ENCODE data around the gene KLHL41.
A peak's percentile ranks its signal among the peaks of the same experiment; 100 is the strongest.
"Not testable (repeated sequence)": the region's sequence is repeated elsewhere in the genome, so short reads cannot be mapped to it uniquely, and the experiment has no call there.

Gene KLHL41

DNA sequence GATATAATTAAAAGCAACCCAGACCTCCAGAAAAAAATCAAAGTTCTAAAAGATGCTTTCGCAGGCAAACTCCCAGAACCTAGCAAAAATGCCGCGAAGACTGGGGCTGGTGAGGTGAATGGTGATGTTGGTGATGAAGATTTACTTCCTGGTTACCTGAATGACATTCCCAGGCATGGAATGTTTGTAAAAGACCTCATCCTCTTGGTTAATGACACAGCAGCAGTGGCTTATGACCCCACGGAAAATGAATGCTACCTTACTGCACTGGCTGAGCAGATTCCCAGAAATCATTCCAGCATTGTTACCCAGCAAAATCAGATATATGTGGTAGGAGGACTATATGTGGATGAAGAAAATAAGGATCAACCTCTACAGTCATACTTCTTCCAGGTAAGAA is 994 bp downstream of the KLHL41 start:
- DNase-seq (ENCODE audit: low spot score): no peak

DNA sequence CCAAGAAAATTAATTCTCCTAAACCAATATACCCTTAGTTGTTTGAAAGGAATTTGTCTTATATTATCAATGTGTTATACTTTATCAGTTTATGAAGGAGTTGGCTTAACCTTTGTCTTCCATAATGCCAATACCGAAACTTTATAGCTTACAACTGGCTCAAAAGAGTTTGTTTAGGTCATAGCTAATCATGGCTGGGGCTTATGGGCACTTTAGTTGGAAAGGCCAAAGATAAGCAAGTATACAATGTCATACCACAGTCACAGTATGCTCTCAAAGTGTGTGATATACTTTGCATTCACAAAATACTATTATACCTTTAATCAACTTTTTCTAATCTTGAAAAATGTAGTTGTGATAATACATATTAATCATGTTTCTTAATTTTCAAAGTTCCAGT is 2.3 kb downstream of the KLHL41 start:
- no peak for DNase-seq (ENCODE audit: low spot score)

GRCh38 chr2:169512525-169512924 is 3.0 kb downstream of the KLHL41 start:
- DNase-seq (ENCODE audit: low spot score): no peak

GRCh38 chr2:169513094-169513493 is 3.6 kb downstream of the KLHL41 start:
- no peak for DNase-seq (ENCODE audit: low spot score)

GRCh38 chr2:169513926-169514325 is 4.4 kb downstream of the KLHL41 start:
- no peak for DNase-seq (ENCODE audit: low spot score)

- DNase-seq (ENCODE audit: low spot score): not testable (repeated sequence)
Observed at GRCh38 chr2:169514758-169515157, 5.3 kb downstream of the KLHL41 start.

GRCh38 chr2:169516488-169516995 is 7.0 kb downstream of the KLHL41 start:
- not testable (repeated sequence) for DNase-seq (ENCODE audit: low spot score)

DNA sequence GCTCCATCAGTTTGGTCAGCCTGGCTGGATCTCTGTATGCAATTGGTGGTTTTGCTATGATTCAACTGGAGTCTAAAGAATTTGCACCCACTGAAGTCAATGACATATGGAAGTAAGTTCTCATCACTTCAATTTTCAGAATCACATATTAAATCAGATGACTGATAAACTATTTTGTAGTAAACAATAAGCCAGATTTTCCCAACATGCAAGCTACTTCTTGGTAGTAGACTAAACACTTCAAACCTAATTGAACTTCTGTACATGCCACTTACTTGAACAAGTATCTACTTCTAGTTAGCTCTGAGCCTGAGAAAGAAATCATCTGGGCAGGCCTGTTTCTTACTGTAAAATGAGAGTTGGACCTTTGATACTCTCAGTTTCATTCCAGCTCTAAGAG is 11.4 kb downstream of the KLHL41 start:
- no peak for DNase-seq (ENCODE audit: low spot score)

DNA sequence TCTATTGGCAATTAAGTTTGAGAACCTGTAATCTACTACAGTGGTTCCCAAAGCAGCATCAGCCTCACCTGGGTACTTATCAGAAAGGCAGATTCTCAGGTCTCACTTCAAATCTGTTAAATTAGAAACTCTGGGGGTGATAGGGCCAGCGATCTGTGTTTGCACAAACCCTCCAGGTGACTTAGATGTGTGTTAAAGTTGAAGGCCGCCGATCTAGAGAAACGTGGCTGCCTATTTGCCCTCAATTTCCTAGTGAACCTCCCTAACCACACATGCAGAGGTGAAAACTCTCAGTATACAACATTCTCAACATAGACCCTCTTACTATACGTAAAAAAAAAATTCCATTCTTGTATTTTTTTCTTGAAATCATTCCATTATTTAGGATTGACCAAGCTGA is 14.2 kb downstream of the KLHL41 start:
- no peak for DNase-seq (ENCODE audit: low spot score)

GRCh38 chr2:169525434-169525833 is 15.9 kb downstream of the KLHL41 start:
- DNase-seq (ENCODE audit: low spot score): no peak

- no peak for DNase-seq (ENCODE audit: low spot score)
Observed at GRCh38 chr2:169526451-169526850, 16.9 kb downstream of the KLHL41 start.

GRCh38 chr2:169528271-169528701 is 18.8 kb downstream of the KLHL41 start:
- DNase-seq (ENCODE audit: low spot score): peak; percentile 46

GRCh38 chr2:169539460-169539859 is 30.0 kb downstream of the KLHL41 start:
- DNase-seq (ENCODE audit: low spot score): not testable (repeated sequence)

DNA sequence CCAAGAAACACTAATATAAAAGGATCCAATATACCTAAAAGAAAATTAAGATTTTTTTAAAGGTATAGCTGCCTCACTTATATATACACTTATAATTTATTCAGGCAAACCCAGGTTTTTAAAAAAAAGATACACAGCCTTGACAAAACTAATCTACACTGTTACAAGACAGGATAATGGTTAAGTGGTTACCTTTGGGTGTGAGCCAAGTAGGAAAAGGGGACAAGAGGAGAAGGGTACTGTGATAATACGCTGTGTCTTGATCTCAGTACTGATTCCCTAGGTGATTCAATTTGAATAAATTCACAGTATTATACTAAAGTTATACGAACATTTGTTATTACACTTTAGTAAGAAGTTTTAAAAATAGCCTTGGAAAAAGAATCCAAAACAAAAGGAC is 30.6 kb downstream of the KLHL41 start:
- no peak for DNase-seq (ENCODE audit: low spot score)

DNA sequence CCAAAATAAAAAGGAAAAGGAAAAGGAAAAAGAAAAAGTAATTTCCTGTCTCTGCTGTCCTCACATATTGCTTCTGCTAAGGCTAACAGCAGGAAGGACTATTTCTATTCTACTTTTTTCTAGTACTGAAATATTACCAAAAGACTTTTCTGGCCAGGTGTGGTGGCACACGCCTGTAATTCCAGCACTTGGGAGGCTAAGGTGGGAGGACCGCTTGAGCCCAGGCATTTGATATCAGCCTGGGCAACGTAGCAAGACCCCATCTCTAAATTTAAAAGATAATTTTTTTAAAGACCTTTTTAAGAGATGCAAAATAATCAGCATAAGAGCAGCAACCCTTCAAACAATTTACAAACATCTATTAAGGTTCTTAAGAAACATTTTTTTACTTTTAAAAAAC is 32.9 kb downstream of the KLHL41 start:
- DNase-seq (ENCODE audit: low spot score): no peak

- DNase-seq (ENCODE audit: low spot score): no peak
Observed at GRCh38 chr2:169546756-169547155, 37.3 kb downstream of the KLHL41 start.

- DNase-seq (ENCODE audit: low spot score): no peak
Observed at GRCh38 chr2:169561364-169561763, 51.9 kb downstream of the KLHL41 start.

GRCh38 chr2:169562084-169562483 is 52.6 kb downstream of the KLHL41 start:
- DNase-seq (ENCODE audit: low spot score): not testable (repeated sequence)

DNA sequence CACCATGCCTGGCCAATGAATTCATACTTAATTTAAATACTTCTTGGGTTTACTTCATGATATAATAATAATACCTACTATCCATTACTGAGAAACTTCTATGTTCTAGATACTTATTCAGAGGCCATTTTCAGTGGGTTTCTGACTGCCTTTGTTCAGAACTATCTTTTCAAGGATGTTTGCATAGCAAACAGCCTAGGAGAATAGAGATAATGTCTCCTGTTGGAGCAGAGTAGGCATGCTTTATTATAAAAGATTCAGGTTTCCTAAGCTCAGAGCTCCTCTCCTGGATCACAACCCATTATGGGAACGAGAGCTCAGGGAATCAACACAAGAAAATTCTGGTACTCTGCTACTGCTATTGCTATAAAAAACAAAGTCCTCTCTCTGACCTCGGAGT is 53.0 kb downstream of the KLHL41 start:
- DNase-seq (ENCODE audit: low spot score): no peak

DNA sequence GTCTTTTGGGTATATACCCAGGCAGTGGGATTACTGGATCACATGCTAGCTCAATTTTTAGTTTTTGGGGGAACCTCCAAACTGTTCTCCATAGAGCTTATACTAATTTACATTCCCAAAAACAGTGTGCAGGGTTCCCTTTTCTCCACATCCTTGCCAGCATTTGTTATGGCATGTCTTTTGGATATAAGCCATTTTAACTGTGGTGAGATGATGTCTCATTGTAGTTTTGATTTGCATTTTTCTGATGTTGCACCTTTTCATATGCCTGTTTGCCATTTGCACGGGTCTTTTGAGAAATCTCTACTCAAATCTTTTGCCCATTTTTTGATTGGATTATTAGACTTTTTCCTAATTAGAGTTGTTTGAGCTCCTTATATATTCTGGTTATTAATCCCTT is 56.2 kb downstream of the KLHL41 start:
- no peak for DNase-seq (ENCODE audit: low spot score)

- no peak for DNase-seq (ENCODE audit: low spot score)
Observed at GRCh38 chr2:169569948-169570347, 60.4 kb downstream of the KLHL41 start.

- DNase-seq (ENCODE audit: low spot score): not testable (repeated sequence)
Observed at GRCh38 chr2:169570752-169571151, 61.2 kb downstream of the KLHL41 start.

DNA sequence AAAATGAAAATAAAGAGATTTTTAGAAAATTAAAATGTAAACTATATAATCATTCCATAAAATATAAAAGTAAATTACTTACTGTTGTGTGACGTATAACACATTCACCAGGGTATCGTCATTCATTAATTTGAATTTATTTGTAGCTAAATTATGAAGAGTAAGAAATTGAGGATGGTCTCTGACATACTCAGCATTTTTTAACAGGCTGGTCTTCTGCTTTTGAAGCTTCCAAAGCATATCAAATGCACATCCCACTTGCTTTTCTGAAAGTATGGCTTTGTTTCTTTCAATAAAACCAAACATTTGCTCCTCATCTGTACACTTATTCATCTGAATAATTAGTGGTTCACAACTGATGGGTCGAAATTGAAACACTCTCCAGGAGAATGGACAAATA is 62.1 kb downstream of the KLHL41 start:
- no peak for DNase-seq (ENCODE audit: low spot score)

DNA sequence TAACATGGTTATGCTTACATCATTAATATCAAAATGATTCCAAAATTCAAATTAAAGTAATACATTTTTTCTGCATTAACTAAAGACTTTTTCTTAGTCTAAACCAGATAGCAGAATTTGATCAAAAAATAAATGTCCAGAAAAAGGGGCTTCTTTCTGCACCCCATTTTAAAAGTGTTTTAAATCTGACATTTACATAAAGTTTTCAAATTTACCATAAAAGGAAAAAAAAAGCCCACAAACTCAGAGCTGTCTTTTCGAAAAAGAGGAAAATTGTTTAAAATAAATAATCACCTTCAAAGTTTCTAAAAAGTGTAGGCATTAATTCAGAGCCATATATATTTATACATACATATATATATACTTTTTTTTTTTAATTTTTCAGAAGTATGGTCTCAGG is 62.7 kb downstream of the KLHL41 start:
- no peak for DNase-seq (ENCODE audit: low spot score)

GRCh38 chr2:169572821-169573159 is 63.3 kb downstream of the KLHL41 start:
- DNase-seq (ENCODE audit: low spot score): no peak
